Tibial nerve (tissue), 4 donors: ENCODE data around the gene RGS1.

Experiments
- EP300 ChIP-seq, 2 donors: sonication (generic); formaldehyde crosslinking; IDR thresholded peaks; one replicate each; pipeline ENCODE4 v1.6.1; 2017; ENCODE audit warnings: antibody characterized with exemption in 2 of 2, mild to moderate bottlenecking in 1 of 2
- TF ChIP-seq, protein P1 (sequence below), 5 experiments: fragments of 200-600 bp in 3 of 5; fragments of 450-650 bp in 2 of 5; sonication (generic) in 3 of 5; IDR thresholded peaks; one replicate each; pipeline ENCODE4 v1.5.1; 2016 to 2019; ENCODE audit warnings: antibody characterized with exemption in 5 of 5, mild to moderate bottlenecking in 3 of 5, moderate library complexity in 2 of 5

GRCh38 chr1:192579010-192579738, 3.6 kb downstream of the RGS1 start:
- peak in 1 of 2 donors; percentile 79 for TF ChIP-seq EP300 (IDR thresholded peaks at IDR 0.05)
- TF ChIP-seq, protein P1, sequence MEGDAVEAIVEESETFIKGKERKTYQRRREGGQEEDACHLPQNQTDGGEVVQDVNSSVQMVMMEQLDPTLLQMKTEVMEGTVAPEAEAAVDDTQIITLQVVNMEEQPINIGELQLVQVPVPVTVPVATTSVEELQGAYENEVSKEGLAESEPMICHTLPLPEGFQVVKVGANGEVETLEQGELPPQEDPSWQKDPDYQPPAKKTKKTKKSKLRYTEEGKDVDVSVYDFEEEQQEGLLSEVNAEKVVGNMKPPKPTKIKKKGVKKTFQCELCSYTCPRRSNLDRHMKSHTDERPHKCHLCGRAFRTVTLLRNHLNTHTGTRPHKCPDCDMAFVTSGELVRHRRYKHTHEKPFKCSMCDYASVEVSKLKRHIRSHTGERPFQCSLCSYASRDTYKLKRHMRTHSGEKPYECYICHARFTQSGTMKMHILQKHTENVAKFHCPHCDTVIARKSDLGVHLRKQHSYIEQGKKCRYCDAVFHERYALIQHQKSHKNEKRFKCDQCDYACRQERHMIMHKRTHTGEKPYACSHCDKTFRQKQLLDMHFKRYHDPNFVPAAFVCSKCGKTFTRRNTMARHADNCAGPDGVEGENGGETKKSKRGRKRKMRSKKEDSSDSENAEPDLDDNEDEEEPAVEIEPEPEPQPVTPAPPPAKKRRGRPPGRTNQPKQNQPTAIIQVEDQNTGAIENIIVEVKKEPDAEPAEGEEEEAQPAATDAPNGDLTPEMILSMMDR (IDR thresholded peaks at IDR 0.05): no peak
